Stimulated activated naive CD8-positive, alpha-beta T cell treated with anti-CD3 and anti-CD28 coated beads, Interleukin-15, amount 100 ng/mL, for 72 hours (primary cell): ENCODE results near the gene C16orf90.
"Not testable (repeated sequence)": the region's sequence is repeated elsewhere in the genome, so short reads cannot be mapped to it uniquely, and the experiment has no call there.

Experiments
- ATAC-seq: fragments of 150-1000 bp; cut with Tn5 transposase; 2 replicates; pipeline ENCODE4 v1.10.0; 2021; ENCODE audit warnings: mild to moderate bottlenecking, moderate library complexity
- DNase-seq, 2 donors: peaks; one replicate each; pipeline ENCODE4 v3.0.0; 2021 to 2022
- H3K27ac Mint-ChIP-seq, 2 donors: one replicate each; pipeline ENCODE4 v1.8.0; 2022; ENCODE audit warnings: mild to moderate bottlenecking in 2 of 2, mixed read lengths in 2 of 2, moderate library complexity in 2 of 2
- H3K27me3 Mint-ChIP-seq: one replicate; pipeline ENCODE4 v1.8.0; 2022; ENCODE audit warnings: mixed read lengths
- H3K4me1 Mint-ChIP-seq: one replicate; pipeline ENCODE4 v1.8.0; 2022; ENCODE audit warnings: mild to moderate bottlenecking, mixed read lengths
- H3K4me3 Mint-ChIP-seq, 2 donors: one replicate each; pipeline ENCODE4 v1.8.0; 2022; ENCODE audit warnings: mild to moderate bottlenecking in 2 of 2, mixed read lengths in 2 of 2, moderate library complexity in 1 of 2
- H3K9me3 Mint-ChIP-seq, 2 donors: one replicate each; pipeline ENCODE4 v1.8.0; 2022; ENCODE audit warnings: mixed read lengths in 2 of 2

The C16orf90 gene

DNA sequence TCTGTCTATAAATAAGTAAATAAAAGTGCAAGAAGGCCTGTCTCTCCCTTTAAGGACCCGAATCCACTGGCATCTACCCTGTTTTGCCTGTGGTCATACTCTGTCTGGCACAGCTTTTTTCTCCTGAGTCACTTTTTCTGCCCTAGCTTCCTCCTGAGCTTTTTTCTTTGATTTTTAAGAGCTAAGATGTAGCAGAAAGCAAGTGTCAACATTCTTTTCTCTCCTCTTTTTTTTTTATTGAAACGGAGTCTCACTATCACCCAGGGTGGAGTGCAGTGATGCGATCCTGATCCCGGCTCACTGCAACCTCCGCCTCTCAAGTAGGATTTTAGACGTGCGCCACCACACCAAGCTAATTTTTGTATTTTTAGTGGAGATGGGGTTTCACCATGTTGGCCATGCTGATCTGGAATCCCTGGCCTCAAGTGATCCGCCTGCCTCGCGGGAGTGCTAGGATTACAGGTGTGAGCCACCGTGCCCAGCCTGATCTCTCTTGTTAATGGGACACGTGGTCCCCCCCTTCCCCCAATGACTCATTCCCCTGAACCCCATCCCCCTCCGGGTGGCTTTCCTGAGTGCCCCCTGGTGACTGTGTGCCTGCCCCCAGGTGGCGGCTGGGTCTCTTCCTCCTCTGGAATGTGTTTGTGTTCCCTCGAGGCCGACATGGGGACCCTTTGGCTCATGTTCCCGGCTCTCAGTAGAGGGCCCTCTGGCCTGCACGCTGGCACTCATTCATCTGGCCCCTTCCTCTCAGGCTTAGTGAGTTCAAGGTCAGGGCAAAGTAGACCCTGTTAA is 14.2 kb downstream of the C16orf90 start:
- Mint-ChIP-seq H3K4me3 (no peak overlapping the region), H3K27ac (peak overlapping the region in 1 of 2 donors; percentile 93), H3K4me1 (peaks cover 30% of the 10 kb centered on the region), H3K9me3 (no peaks in the 10 kb centered on the region), H3K27me3 (no peaks in the 10 kb centered on the region)
- DNase-seq: no peak
- no peak for ATAC-seq

DNA sequence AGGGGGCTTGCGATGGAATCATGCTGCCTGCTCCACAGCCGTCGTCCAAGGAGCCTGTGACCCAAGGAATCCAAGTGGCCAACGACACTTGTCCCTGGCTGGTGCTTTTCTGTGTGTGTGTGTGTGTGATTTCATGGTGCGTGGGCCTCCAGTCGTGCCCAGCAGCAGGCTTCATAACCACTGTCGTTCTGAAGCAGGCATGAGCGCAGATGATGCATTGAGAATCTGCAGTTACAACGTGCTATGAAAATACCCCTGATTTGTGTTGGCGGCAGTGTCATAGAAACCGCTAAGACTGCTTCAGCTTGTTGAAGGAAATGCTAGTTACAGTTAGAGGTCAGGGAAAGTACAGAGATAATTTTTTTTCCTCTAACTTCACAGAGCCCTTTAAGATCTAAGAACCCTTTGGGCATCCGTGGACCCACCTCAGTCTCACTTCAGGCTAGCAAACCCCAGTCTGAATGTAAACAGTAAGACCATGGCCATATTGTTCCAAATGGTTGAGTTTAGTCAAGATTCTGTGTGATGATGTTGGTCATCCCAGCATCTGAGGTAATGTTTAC is 15.6 kb downstream of the C16orf90 start:
- Mint-ChIP-seq H3K27ac (peak overlapping the region in 1 of 2 donors; percentile 78), H3K27me3 (no peaks in the 10 kb centered on the region), H3K9me3 (no peaks in the 10 kb centered on the region), H3K4me1 (peaks cover 44% of the 10 kb centered on the region), H3K4me3 (peak overlapping the region in 1 of 2 donors; percentile 22)
- DNase-seq (peak in 1 of 2 donors; percentile 50), ATAC-seq (peak; percentile 85)

DNA sequence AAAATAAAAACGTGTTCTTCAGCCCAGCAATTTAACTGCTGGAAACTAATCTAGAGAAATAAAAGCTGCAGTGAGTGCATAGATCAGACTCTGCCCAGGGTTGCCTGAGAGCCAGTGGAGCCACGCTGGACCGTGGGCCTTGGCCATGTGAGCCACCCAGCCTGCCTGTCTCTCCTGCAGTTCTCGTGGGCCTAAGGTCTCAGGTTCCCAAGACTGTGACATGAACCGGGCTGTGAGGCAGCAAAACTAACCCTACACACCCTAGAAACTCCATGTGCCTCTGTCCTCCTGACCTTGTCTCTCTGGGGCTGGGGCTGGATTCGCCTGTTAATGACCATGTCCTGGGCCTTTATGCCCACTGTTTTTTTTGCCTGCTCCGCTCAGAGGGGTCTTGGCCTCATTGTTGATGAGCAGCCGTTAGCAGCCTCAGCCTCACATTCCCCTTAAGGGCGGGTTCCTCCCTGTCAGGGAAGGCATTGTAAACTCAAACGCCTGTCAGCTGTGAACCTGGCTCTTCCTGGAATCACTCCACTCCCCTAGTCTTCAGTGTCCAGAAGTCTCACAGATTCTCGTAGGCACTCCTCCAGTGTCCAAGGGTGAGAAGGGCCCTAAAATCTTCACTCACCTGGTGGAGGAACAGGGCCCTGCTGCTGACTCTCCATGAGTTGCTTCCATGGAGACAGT is 16.9 kb downstream of the C16orf90 start:
- H3K4me3 Mint-ChIP-seq: no peak overlapping the region
- peaks cover 50% of the 10 kb centered on the region for H3K4me1 Mint-ChIP-seq
- DNase-seq: no peak
- no peaks in the 10 kb centered on the region for H3K27me3 Mint-ChIP-seq
- H3K27ac Mint-ChIP-seq: peak overlapping the region in 1 of 2 donors; percentile 80
- no peak for ATAC-seq
- peaks cover 0 to 1% of the 10 kb centered on the region in 2 donors for H3K9me3 Mint-ChIP-seq

DNA sequence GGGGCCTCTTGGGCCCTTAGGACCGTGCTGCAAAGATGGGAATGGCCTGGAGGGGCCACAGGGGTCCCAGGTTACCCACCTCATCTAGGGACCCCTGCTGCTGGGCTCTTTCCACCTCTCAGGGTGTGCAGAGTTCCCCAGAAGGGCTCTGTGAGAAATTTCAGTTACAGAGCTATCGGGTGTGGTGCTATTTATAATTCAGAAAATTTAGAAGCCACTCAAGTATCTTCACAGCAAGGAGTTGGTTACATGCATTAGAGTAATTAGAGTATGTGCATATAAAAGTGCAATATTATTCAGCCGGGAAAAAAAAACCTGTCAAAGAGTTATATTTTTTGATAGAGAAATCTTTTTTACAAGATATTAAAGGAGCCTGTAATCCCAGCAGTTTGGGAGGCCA is 18.9 kb downstream of the C16orf90 start:
- Mint-ChIP-seq H3K9me3 (peaks cover 0 to 8% of the 10 kb centered on the region in 2 donors), H3K27ac (peak overlapping the region; percentile 37 to 48), H3K27me3 (no peaks in the 10 kb centered on the region), H3K4me1 (peaks cover 65% of the 10 kb centered on the region), H3K4me3 (no peak overlapping the region)
- DNase-seq (no peak), ATAC-seq (no peak)

DNA sequence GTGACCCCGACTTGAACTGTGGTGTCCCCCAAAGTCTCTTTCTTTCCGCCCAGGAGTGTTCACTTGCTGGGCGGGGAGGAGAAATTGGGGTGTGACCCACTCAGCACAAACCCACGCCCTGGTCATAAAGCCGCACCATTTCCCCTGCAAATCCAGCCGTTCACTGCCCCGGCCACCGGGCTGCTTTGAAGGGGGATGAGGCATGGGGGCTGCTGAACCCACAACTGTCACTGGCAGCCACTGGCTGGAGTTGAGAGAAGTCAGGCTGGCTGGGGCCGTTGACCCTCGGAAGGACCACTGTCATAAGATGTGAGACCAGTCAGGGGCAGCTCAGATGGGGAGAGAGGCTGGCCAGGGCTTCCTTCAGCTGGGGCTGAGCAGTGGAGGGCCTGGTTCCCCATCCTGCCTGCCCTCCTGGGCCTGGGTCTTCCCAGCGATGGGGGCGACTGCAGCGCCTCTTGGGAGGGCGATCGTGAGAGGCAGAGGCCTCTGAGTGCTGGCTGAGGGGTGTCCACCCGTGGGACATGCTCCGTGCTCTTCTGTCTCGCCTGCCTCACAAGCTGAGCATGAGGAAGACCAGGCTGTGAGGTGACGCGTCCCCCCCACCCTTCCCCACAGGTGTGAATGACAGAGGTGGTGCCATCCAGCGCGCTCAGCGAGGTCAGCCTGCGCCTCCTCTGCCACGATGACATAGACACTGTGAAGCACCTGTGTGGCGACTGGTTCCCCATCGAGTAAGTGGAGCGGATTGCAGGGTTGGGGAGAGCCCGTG is 19.5 kb downstream of the C16orf90 start:
- peak overlapping the region in 1 of 2 donors; percentile 59 for H3K27ac Mint-ChIP-seq
- ATAC-seq: no peak

DNA sequence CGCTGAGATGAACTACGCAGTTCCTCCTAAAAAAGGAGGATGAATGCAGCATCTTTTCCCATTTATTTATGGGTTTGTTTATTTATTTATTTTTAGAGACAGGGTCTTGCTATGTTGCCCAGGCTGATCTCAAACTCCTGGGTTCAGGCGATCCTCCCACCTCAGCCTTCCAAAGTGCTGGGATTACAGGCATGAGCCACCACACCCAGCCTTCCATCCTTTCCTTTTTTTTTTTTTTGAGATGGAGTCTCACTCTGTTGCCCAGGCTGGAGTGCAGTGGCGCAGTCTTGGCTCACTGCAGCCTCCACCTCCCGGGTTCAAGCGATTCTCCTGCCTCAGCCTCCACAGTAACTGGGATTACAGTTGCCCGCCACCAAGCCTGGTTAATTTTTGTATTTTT is 20.4 kb downstream of the C16orf90 start:
- H3K4me3 Mint-ChIP-seq, ATAC-seq, H3K27me3 Mint-ChIP-seq, H3K9me3 Mint-ChIP-seq, DNase-seq: not testable (repeated sequence)
- Mint-ChIP-seq H3K27ac (peak overlapping the region in 1 of 2 donors; percentile 53), H3K4me1 (peaks cover 64% of the 10 kb centered on the region)

More for the DNA sequence above, 19.5 kb downstream of the C16orf90 start:
- DNase-seq: no peak
- Mint-ChIP-seq H3K27me3 (no peaks in the 10 kb centered on the region), H3K4me3 (no peak overlapping the region), H3K4me1 (peaks cover 62% of the 10 kb centered on the region), H3K9me3 (peaks cover 0 to 8% of the 10 kb centered on the region in 2 donors)

DNA sequence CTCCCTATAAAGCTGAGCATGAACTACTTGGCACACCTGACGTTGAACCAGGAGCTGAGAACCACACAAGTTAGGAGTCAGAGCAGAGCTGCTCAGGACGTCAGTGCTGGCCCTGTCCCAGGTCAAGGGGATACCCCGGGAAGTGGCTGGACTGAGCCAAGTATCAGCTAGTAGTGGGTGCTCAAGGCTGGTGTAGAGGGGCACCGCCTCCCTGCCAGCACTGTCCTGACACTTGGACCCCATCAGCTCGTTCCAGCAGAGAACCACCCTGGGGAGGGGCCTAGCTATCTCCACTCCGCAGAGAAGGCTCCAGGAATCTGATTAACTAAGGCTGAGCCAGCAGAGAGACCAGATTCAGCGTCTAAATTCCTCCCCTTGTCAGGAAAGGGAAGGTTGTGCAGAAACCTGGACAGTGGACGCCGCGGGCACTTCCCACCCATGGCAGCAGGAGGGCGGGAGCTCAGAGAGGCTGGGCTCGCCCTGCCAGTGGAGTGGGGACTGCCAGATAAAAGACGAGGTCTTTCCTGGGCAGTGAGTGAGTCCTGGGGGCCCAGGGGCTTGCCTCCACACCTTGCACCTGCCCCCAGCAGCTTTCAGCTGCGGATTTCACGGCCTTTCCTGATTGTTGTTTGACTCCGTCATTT is 21.0 kb downstream of the C16orf90 start:
- peaks cover 64% of the 10 kb centered on the region for H3K4me1 Mint-ChIP-seq
- no peaks in the 10 kb centered on the region for H3K27me3 Mint-ChIP-seq
- H3K4me3 Mint-ChIP-seq: no peak overlapping the region
- DNase-seq (no peak), ATAC-seq (no peak)
- peaks cover 0 to 8% of the 10 kb centered on the region in 2 donors for H3K9me3 Mint-ChIP-seq
- peak overlapping the region; percentile 53 to 66 for H3K27ac Mint-ChIP-seq

DNA sequence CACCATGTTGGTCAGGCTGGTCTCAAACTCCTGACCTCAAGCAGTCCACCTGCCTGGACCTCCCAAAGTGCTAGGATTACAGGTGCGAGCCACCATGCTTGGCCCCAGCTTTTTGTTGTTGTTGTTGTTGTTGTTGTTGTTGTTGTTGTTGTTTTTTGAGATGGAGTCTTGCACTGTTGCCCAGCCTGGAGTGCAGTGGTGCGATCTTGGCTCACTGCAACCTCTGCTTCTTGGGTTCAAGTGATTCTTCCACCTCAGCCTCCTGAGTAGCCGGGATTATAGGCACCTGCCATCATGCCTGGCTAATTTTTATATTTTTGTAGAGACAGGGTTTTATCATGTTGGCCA is 21.7 kb downstream of the C16orf90 start:
- not testable (repeated sequence) for DNase-seq, H3K27me3 Mint-ChIP-seq, ATAC-seq, H3K9me3 Mint-ChIP-seq, H3K4me3 Mint-ChIP-seq
- H3K4me1 Mint-ChIP-seq: peaks cover 65% of the 10 kb centered on the region
- peak overlapping the region in 1 of 2 donors; percentile 54 for H3K27ac Mint-ChIP-seq

DNA sequence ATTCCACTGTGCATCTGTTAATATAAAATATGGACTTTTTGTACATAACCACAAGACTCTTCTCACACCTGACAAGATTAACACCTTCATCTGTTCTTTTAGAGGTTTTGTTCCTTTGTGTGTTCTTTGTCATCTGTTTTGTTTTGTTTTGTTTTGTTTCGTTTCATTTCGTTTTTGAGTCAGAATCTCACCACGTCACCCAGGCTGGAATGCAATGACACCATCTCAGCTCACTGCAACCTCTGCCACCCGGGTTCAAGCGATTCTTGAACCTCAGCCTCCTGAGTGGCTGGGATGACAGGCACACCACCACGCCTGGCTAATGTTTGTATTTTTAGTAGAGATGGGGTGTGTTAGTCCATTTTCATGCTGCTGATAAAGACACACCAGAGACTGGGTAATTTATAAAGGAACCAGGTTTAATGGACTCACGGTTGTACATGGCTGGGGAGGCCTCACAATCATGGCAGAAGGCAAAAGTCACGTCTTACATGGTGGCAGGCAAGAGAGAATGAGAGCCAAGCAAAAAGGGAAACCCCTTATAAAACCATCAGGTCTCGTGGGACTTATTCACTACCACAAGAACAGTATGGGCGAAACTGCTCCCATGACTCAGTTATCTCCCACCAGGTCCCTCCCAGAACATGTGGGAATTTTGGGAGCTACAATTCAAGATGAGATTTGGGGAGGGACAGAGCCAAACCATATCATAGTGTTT is 22.3 kb downstream of the C16orf90 start:
- Mint-ChIP-seq H3K27me3 (no peaks in the 10 kb centered on the region), H3K27ac (peak overlapping the region; percentile 54 to 87), H3K4me1 (peaks cover 66% of the 10 kb centered on the region), H3K4me3 (no peak overlapping the region), H3K9me3 (peaks cover 0 to 8% of the 10 kb centered on the region in 2 donors)
- peak; percentile 54 for ATAC-seq
- no peak for DNase-seq

DNA sequence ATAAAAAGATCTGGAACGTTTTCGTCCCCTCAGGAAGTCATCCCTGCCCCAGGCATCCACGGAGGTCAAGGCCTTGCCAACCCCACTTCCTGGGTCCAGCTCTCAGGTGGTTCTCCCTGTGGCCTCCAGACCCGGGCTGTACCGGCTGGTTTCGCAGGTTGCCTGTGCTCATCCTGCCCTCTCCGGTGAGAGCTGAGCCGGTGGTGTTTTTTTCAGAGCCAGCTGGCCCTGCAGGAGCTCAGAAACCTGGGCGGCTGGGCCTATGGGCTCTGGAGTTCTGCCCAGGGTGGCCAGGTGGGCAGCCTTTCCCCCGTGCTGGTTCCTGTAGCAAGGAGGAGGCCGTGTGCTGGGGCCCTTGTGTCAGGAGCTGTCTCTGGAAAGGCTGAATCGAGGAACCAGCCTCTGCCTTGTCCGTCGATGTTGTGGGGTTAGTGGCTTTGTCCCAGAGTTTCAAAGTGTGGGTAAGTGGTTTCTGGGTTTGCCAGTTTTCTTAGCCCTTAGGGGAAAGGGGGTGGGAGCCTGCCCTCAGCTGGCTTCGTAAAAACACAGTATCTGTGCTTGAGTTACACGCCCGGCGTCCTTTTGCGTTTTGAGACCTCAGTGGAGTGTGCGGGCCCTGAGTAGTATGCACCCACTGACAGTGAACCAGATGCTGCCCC is 23.6 kb downstream of the C16orf90 start:
- Mint-ChIP-seq H3K27ac (peak overlapping the region in 1 of 2 donors; percentile 54), H3K27me3 (no peaks in the 10 kb centered on the region), H3K4me1 (peaks cover 80% of the 10 kb centered on the region), H3K9me3 (peaks cover 0 to 8% of the 10 kb centered on the region in 2 donors), H3K4me3 (no peak overlapping the region)
- no peak for ATAC-seq
- DNase-seq: no peak

DNA sequence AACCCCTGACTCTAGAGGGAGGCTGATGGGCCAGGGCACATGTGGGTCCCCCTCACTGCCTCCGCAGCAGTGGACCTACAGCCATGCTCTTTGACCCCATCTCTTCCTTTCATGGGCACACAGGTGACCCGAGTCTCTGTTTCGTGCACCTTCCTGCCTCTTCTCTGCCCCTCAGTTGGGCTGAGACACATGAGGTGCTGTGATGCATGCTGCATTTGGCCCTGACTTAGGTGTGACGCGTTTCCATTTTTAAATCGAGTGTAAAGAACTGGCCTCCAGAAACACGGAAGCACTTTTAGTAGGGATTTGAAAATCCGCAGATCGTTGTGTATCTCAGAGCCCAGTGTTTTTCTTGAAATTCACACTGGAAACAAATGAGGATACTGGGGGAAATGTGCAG is 24.6 kb downstream of the C16orf90 start:
- no peak overlapping the region for H3K4me3 Mint-ChIP-seq
- peak overlapping the region in 1 of 2 donors; percentile 33 for H3K27ac Mint-ChIP-seq
- DNase-seq: no peak
- H3K9me3 Mint-ChIP-seq: peaks cover 0 to 8% of the 10 kb centered on the region in 2 donors
- no peak for ATAC-seq
- peaks cover 81% of the 10 kb centered on the region for H3K4me1 Mint-ChIP-seq
- H3K27me3 Mint-ChIP-seq: no peaks in the 10 kb centered on the region

DNA sequence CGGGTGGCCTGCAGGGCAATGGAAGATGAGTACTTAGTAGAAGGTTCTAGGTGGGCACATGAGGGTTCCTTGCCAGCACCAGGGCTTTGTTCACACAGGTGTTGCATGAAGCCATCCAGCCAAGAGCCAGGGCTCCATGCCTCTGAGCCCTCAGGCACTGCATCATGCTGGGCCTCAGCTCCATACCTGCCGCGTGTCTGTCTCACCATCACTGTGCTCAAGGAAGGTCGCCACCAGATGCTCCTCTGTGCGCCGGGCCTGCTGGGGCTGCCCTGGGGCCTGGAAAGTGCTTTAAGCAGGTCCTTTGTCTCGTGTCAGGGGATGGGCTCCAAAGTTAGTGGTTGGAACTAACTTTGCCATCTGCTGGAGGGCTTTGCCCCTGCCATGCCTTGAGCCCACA is 25.6 kb downstream of the C16orf90 start:
- H3K27me3 Mint-ChIP-seq: no peaks in the 10 kb centered on the region
- peaks cover 81% of the 10 kb centered on the region for H3K4me1 Mint-ChIP-seq
- no peak overlapping the region for H3K4me3 Mint-ChIP-seq
- no peak overlapping the region for H3K27ac Mint-ChIP-seq
- DNase-seq (no peak), ATAC-seq (no peak)
- peaks cover 0 to 8% of the 10 kb centered on the region in 2 donors for H3K9me3 Mint-ChIP-seq

DNA sequence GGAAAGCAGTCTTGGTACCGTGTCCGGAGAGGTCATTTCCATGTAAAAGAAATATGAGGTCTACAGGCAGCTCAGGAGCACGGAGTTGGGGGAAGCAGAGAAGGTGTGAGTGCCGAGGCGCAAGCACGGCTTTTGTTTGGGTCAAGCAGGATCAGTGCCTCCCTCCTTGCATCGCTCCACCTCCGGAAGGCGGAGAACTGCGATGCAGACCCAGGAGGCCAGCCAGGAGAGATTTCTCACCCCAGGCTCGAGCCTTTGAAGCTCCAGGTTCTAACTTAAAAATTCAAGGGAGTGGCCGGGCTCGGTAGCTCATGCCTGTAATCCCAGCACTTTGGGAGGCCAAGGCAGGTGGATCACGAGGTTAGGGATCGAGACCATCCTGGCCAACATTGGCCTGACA is 26.8 kb downstream of the C16orf90 start:
- H3K4me3 Mint-ChIP-seq: no peak overlapping the region
- H3K4me1 Mint-ChIP-seq: peaks cover 87% of the 10 kb centered on the region
- no peak overlapping the region for H3K27ac Mint-ChIP-seq
- ATAC-seq (no peak), DNase-seq (no peak)
- no peaks in the 10 kb centered on the region for H3K27me3 Mint-ChIP-seq
- H3K9me3 Mint-ChIP-seq: peaks cover 0 to 7% of the 10 kb centered on the region in 2 donors

DNA sequence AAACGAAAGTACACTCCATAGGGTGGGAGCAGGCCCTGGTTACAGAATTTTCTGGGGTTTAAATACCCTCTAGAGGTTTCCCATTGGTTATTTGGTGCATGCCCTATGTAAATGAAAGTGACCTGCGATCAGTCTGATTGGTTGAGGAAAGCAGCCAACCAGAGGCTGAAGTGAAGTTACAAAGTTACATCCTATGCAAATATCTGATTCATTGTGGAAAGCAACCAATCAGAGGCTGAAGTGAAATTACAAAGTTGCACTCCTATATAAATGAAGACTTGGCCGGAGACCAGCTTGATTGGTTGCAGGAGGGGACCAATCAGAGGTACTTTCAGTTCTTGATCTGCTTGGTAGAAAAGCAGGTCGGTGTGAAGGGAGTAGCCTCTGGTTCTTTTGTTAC is 27.4 kb downstream of the C16orf90 start:
- DNase-seq (no peak), ATAC-seq (peak; percentile 20)
- Mint-ChIP-seq H3K27me3 (no peaks in the 10 kb centered on the region), H3K9me3 (peaks cover 0 to 2% of the 10 kb centered on the region in 2 donors), H3K27ac (no peak overlapping the region), H3K4me1 (peaks cover 81% of the 10 kb centered on the region), H3K4me3 (no peak overlapping the region)
